IMR-90 (cell line): ENCODE data around the gene FGF4. TPM values are rescaled to one million over a fixed set of nuclear protein-coding genes. Genes with fewer than 3 reads are reported as not detected.

ENCODE experiments used
- ATAC-seq: fragments of 200-7000 bp; cut with Tn5 transposase; 2 replicates; pipeline ENCODE4 v1.9.1; 2020; ENCODE audit warnings: low read depth, mild to moderate bottlenecking, moderate library complexity
- BruUV-seq: library from RNA; stranded (reverse); fragments of 400-500 nt; replicated peaks from 2 replicates; lab custom pipeline; 2021; lab: Mats Ljungman, UMichigan
- CTCF ChIA-PET: fragments of 300-600 bp; formaldehyde crosslinking; extraction: SDS; loops from one replicate; lab custom pipeline; 2021; ENCODE audit warnings: antibody characterized with exemption; lab: Yijun Ruan, JAX
- POLR2A ChIA-PET: fragments of 300-600 bp; sonication (Branson Sonifier 250); formaldehyde crosslinking; loops from one replicate; lab custom pipeline; 2022; ENCODE audit warnings: antibody characterized with exemption; ENCODE audit not compliant: unreplicated experiment; lab: Charles Lee
- DNase-seq: peaks from one replicate; pipeline ENCODE4 v3.0.0; 2013
- H2AFZ ChIP-seq: replicated peaks from 2 replicates; pipeline ENCODE3; 2013; ENCODE audit warnings: low read length, mild to moderate bottlenecking; ENCODE audit not compliant: poor library complexity
- H2AK5ac ChIP-seq: 2 replicates; pipeline ENCODE4 v1.6.1; 2013; ENCODE audit warnings: low read depth, low read length, inconsistent platforms
- H2AK9ac ChIP-seq: replicated peaks from 2 replicates; pipeline ENCODE3; 2013; ENCODE audit warnings: mild to moderate bottlenecking, low read depth, low read length, moderate library complexity; ENCODE audit not compliant: poor library complexity
- H2BK120ac ChIP-seq: 2 replicates; pipeline ENCODE4 v1.6.1; 2013; ENCODE audit warnings: low read depth, low read length, inconsistent platforms
- H2BK15ac ChIP-seq: 3 replicates; pipeline ENCODE4 v1.6.1; 2013; ENCODE audit warnings: low read depth, low read length, inconsistent platforms
- H2BK20ac ChIP-seq: 2 replicates; pipeline ENCODE4 v1.6.1; 2013; ENCODE audit warnings: low read depth, mild to moderate bottlenecking, inconsistent platforms, low read length, moderate library complexity
- H2BK5ac ChIP-seq: 2 replicates; pipeline ENCODE4 v1.6.1; 2013; ENCODE audit warnings: mild to moderate bottlenecking, low read depth, low read length, inconsistent platforms; ENCODE audit not compliant: poor library complexity, severe bottlenecking
- H3K14ac ChIP-seq: replicated peaks from 2 replicates; pipeline ENCODE4 v1.6.1; 2013; ENCODE audit warnings: low read depth, low read length, inconsistent platforms
- H3K18ac ChIP-seq: 2 replicates; pipeline ENCODE4 v1.6.1; 2013; ENCODE audit warnings: low read depth, low read length, control low read depth
- H3K23ac ChIP-seq: 2 replicates; pipeline ENCODE4 v1.6.1; 2013; ENCODE audit warnings: low read depth, low read length, inconsistent platforms
- H3K27ac ChIP-seq: 2 replicates; pipeline ENCODE4 v1.5.1; 2013; ENCODE audit warnings: mild to moderate bottlenecking, control low read depth, low read length; ENCODE audit not compliant: insufficient read depth
- H3K27me3 ChIP-seq: 2 replicates; pipeline ENCODE4 v1.6.1; 2013; ENCODE audit warnings: low read length; ENCODE audit not compliant: control insufficient read depth, insufficient read depth
- H3K36me3 ChIP-seq: 2 replicates; pipeline ENCODE4 v1.6.1; 2013; ENCODE audit warnings: low read length, mixed read lengths; ENCODE audit not compliant: control insufficient read depth, insufficient read depth
- H3K4ac ChIP-seq: 2 replicates; pipeline ENCODE4 v1.6.1; 2013; ENCODE audit warnings: low read depth, low read length, inconsistent platforms
- H3K4me1 ChIP-seq: 2 replicates; pipeline ENCODE4 v1.6.1; 2013; ENCODE audit warnings: low read length, mixed read lengths; ENCODE audit not compliant: control insufficient read depth, insufficient read depth
- H3K4me2 ChIP-seq: 2 replicates; pipeline ENCODE4 v1.6.1; 2013; ENCODE audit warnings: low read depth, mild to moderate bottlenecking, control low read depth, low read length, moderate library complexity
- H3K4me3 ChIP-seq: 2 replicates; pipeline ENCODE4 v1.5.1; 2013; ENCODE audit warnings: low read depth, mild to moderate bottlenecking, control low read depth, low read length, moderate library complexity; ENCODE audit not compliant: insufficient read depth
- H3K56ac ChIP-seq: 2 replicates; pipeline ENCODE4 v1.6.1; 2013; ENCODE audit warnings: low read length, inconsistent platforms; ENCODE audit not compliant: insufficient read depth; ENCODE audit errors: extremely low read depth
- H3K79me1 ChIP-seq, 2 experiments: 2 replicates each; pipeline ENCODE4 v1.6.1; 2013; ENCODE audit warnings: low read length in 2 of 2, inconsistent platforms in 1 of 2, low read depth in 1 of 2
- H3K9ac ChIP-seq: 2 replicates; pipeline ENCODE4 v1.6.1; 2013; ENCODE audit warnings: low read depth, low read length, control low read depth
- H3K9me1 ChIP-seq: 2 replicates; pipeline ENCODE4 v1.6.1; 2013; ENCODE audit warnings: low read length, inconsistent platforms; ENCODE audit not compliant: insufficient read depth
- H3K9me3 ChIP-seq: 2 replicates; pipeline ENCODE4 v1.6.1; 2013; ENCODE audit warnings: low read length; ENCODE audit not compliant: control insufficient read depth, insufficient read depth
- H4K20me1 ChIP-seq: 2 replicates; pipeline ENCODE4 v1.6.1; 2013; ENCODE audit warnings: low read length, inconsistent platforms; ENCODE audit not compliant: insufficient read depth
- H4K5ac ChIP-seq: 2 replicates; pipeline ENCODE4 v1.6.1; 2013; ENCODE audit warnings: mild to moderate bottlenecking, low read depth, low read length, control low read depth
- H4K8ac ChIP-seq, 2 experiments: 2 replicates each; pipeline ENCODE4 v1.6.1; 2013; ENCODE audit warnings: low read depth in 2 of 2, low read length in 2 of 2, control low read depth in 1 of 2, inconsistent platforms in 1 of 2
- H4K91ac ChIP-seq: 2 replicates; pipeline ENCODE4 v1.6.1; 2013; ENCODE audit warnings: low read depth, low read length, inconsistent platforms; ENCODE audit not compliant: insufficient read depth
- BHLHE40 ChIP-seq: fragments of 150-350 bp; IDR thresholded peaks from 2 replicates; pipeline ENCODE4 v1.6.1; 2016; ENCODE audit warnings: mild to moderate bottlenecking, low read depth, low read length
- CEBPB ChIP-seq: IDR thresholded peaks from 2 replicates; pipeline ENCODE4 v1.6.1; 2012; ENCODE audit warnings: low read depth, low read length, improper control_type of control experiment
- CHD1 ChIP-seq: IDR thresholded peaks from 2 replicates; pipeline ENCODE4 v1.6.1; 2012; ENCODE audit warnings: low read depth, low read length, improper control_type of control experiment
- FOS ChIP-seq: fragments of 150-350 bp; IDR thresholded peaks from 2 replicates; pipeline ENCODE4 v1.6.1; 2016; ENCODE audit warnings: low read depth, low read length
- MAFK ChIP-seq: IDR thresholded peaks from 2 replicates; pipeline ENCODE4 v1.6.1; 2012; ENCODE audit warnings: low read depth, low read length, improper control_type of control experiment
- MAZ ChIP-seq: IDR thresholded peaks from 2 replicates; pipeline ENCODE4 v1.6.1; 2012; ENCODE audit warnings: low read depth, mild to moderate bottlenecking, low read length, improper control_type of control experiment, moderate library complexity, borderline replicate concordance
- MXI1 ChIP-seq: IDR thresholded peaks from 2 replicates; pipeline ENCODE4 v1.6.1; 2012; ENCODE audit warnings: low read depth, mild to moderate bottlenecking, low read length, moderate library complexity, borderline replicate concordance
- NFE2L2 ChIP-seq: fragments of 150-350 bp; IDR thresholded peaks from 2 replicates; pipeline ENCODE4 v1.6.1; 2016; ENCODE audit warnings: low read depth, mild to moderate bottlenecking, low read length
- POLR2A ChIP-seq: IDR thresholded peaks from 2 replicates; pipeline ENCODE4 v1.6.1; 2012; ENCODE audit warnings: mild to moderate bottlenecking, low read depth, low read length
- RAD21 ChIP-seq: IDR thresholded peaks from 2 replicates; pipeline ENCODE4 v1.6.1; 2012; ENCODE audit warnings: low read length, improper control_type of control experiment
- RCOR1 ChIP-seq: IDR thresholded peaks from 2 replicates; pipeline ENCODE4 v1.6.1; 2012; ENCODE audit warnings: mild to moderate bottlenecking, low read length, improper control_type of control experiment; ENCODE audit not compliant: insufficient replicate concordance
- RFX5 ChIP-seq: IDR thresholded peaks from 2 replicates; pipeline ENCODE4 v1.8.0; 2012; ENCODE audit warnings: low read depth, mild to moderate bottlenecking, low read length, moderate library complexity
- SMC3 ChIP-seq: fragments of 150-350 bp; IDR thresholded peaks from 2 replicates; pipeline ENCODE4 v1.6.1; 2016; ENCODE audit warnings: low read depth, mild to moderate bottlenecking, antibody characterized with exemption, low read length, moderate library complexity
- WGBS, 2 experiments: methylation state at CpG; one replicate each; pipeline versions ENCODE4 v1.1.5 to v1.1.7; 2013; ENCODE audit warnings: missing lambda C conversion rate in 2 of 2; ENCODE audit not compliant: insufficient read length in 1 of 2; ENCODE audit errors: extremely low coverage in 2 of 2; 5-methylcytosine and 5-hydroxymethylcytosine counted together
- dilution Hi-C: fragments of 300-500 bp; cut with HindIII; formaldehyde crosslinking; loops from one replicate; pipeline ENCODE4 v1.14.3; 2018; ENCODE audit warnings: low sequenced_read_pairs; ENCODE audit not compliant: unreplicated experiment
- in situ Hi-C: fragments of 300-500 bp; cut with MboI; formaldehyde crosslinking; loops from 3 replicates; pipeline ENCODE4 v1.14.3; 2019; ENCODE audit warnings: low sequenced_read_pairs, inconsistent platforms, mixed read lengths
- intact Hi-C: fragments of 100-400 bp; cut with micrococcal nuclease; formaldehyde crosslinking; loops from 2 replicates; pipeline ENCODE4 v1.10.0; 2022
- polyA plus RNA-seq, 3 experiments: library from polyadenylated mRNA; depleted of rRNA; stranded (reverse); fragments of >200 nt; gene quantifications; 2 replicates each; pipeline ENCODE4 v1.2.3, GENCODE V29; 2012; ENCODE audit warnings: low replicate concordance in 1 of 3
- total RNA-seq: library from RNA; depleted of rRNA; stranded (reverse); fragments of >200 nt; gene quantifications from 2 replicates; pipeline ENCODE4 v1.2.3, GENCODE V29; 2012
- TF ChIP-seq, protein P1 (sequence below): fragments of 150-350 bp; IDR thresholded peaks from 2 replicates; pipeline ENCODE4 v1.6.1; 2016; ENCODE audit warnings: low read depth, mild to moderate bottlenecking, low read length, moderate library complexity, borderline replicate concordance
- TF ChIP-seq, protein P2 (sequence below): conservative IDR thresholded peaks from 2 replicates; pipeline ENCODE4 v1.5.1; 2012; ENCODE audit warnings: mild to moderate bottlenecking, low read depth, low read length, improper control_type of control experiment

Gene FGF4
- total and polyA plus RNA-seq, 2 of the 4 experiments (the other 2 are of a cell fraction): not detected

DNA sequence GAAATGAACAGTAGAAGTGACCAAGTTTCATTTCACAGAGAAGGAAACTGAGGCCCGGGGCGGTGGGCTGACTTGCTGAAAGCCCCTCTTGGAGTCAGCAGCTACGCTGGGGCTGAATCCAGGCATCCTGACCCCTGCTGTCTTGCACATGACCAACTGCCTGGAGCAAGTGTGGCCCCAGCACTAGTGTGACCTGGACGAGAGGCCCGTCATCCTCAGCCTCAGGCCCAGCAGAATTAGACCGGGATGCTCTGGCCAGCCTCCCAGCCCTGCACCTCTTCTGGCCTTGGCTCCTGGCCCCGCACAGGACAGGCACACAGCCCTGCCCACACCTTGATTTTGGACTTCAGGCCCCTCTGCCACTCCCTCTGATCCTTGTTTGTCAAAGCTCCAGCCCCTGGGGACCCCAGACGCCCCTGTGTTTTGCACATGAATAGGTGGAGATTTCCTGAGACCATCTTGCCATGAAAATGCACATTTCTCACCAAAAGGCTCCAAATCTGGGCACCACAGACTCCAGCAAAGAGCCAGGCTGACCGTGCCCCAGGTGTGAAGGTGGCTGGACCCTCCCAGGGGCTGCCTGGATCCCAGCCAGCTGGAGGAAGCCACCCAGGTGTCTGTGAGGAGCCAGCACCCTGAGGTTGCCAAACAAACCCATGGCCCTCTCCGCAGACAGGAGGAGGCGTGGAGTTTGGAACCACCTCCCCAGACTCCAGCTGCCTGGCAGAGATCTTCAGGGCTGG is 24.9 kb downstream of the FGF4 start:
- no TSS peak for BruUV-seq

More for the DNA sequence above, 24.9 kb downstream of the FGF4 start:
- Histone ChIP-seq H2AK5ac (no peak overlapping the region), H4K91ac (no peak overlapping the region), H3K9me1 (no peaks in the 10 kb centered on the region; the same call in 1 of the 2 replicates), H2AFZ (no peak overlapping the region), H3K4me3 (no peak overlapping the region), H3K9me3 (no peaks in the 10 kb centered on the region), H4K20me1 (no peaks in the 10 kb centered on the region), H4K8ac (no peak overlapping the region), H3K18ac (no peak overlapping the region), H3K27me3 (peaks cover 31% of the 10 kb centered on the region), H3K79me1 (no peaks in the 10 kb centered on the region), H4K5ac (no peak overlapping the region), H3K36me3 (no peaks in the 10 kb centered on the region), H2AK9ac (no peak overlapping the region), H2BK15ac (no peak overlapping the region), H3K14ac (no peak overlapping the region), H3K4me2 (no peak overlapping the region), H2BK5ac (no peak overlapping the region), H2BK120ac (no peak overlapping the region), H3K23ac (no peak overlapping the region), H2BK20ac (no peak overlapping the region), H3K27ac (no peak overlapping the region), H3K9ac (no peak overlapping the region), H3K4me1 (peaks cover 1% of the 10 kb centered on the region), H3K4ac (no peak overlapping the region), H3K56ac (no peak overlapping the region)
- dilution Hi-C loops (no loop called here), in situ Hi-C loops (no loop called here), intact Hi-C loops (no loop called here)
- ATAC-seq (no peak), DNase-seq (no peak)
- TF ChIP-seq POLR2A: no peak
- TF ChIP-seq, protein P1, sequence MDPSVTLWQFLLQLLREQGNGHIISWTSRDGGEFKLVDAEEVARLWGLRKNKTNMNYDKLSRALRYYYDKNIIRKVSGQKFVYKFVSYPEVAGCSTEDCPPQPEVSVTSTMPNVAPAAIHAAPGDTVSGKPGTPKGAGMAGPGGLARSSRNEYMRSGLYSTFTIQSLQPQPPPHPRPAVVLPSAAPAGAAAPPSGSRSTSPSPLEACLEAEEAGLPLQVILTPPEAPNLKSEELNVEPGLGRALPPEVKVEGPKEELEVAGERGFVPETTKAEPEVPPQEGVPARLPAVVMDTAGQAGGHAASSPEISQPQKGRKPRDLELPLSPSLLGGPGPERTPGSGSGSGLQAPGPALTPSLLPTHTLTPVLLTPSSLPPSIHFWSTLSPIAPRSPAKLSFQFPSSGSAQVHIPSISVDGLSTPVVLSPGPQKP: no peak
- TF ChIP-seq CEBPB: no peak
- no peak for TF ChIP-seq BHLHE40
- no peak for TF ChIP-seq FOS
- no peak for TF ChIP-seq MXI1
- TF ChIP-seq MAFK: no peak
- no peak for TF ChIP-seq CHD1
- no peak for TF ChIP-seq NFE2L2
- no peak for TF ChIP-seq MAZ
- no peak for TF ChIP-seq RFX5
- TF ChIP-seq, protein P2, sequence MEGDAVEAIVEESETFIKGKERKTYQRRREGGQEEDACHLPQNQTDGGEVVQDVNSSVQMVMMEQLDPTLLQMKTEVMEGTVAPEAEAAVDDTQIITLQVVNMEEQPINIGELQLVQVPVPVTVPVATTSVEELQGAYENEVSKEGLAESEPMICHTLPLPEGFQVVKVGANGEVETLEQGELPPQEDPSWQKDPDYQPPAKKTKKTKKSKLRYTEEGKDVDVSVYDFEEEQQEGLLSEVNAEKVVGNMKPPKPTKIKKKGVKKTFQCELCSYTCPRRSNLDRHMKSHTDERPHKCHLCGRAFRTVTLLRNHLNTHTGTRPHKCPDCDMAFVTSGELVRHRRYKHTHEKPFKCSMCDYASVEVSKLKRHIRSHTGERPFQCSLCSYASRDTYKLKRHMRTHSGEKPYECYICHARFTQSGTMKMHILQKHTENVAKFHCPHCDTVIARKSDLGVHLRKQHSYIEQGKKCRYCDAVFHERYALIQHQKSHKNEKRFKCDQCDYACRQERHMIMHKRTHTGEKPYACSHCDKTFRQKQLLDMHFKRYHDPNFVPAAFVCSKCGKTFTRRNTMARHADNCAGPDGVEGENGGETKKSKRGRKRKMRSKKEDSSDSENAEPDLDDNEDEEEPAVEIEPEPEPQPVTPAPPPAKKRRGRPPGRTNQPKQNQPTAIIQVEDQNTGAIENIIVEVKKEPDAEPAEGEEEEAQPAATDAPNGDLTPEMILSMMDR: no peak
- TF ChIP-seq RAD21: no peak
- no peak for TF ChIP-seq SMC3
- no peak for TF ChIP-seq RCOR1
- POLR2A ChIA-PET: no interaction called here
- CTCF ChIA-PET: interaction anchor here (1.1 kb wide), 1 partner anchor 10 kb away, joined by 3 read pairs; no protein-coding TSS in a partner anchor
- 84% methylated on average over 6 of the region's 11 CpGs; no CpG with 5 or more reads in 1 of the 2 experiments for WGBS, 2 experiments
